HCEC 1CT (cell line): ENCODE data around the gene PLSCR2.
"Not testable (repeated sequence)": the region's sequence is repeated elsewhere in the genome, so short reads cannot be mapped to it uniquely, and the experiment has no call there.

Experiments
- DNase-seq: peaks from one replicate; pipeline ENCODE4 v3.0.0-alpha.2; 2017

Gene PLSCR2

GRCh38 chr3:146485297-146485696 is 15.9 kb upstream of the PLSCR2 start:
- DNase-seq = no peak

GRCh38 chr3:146476094-146476740 is 6.9 kb upstream of the PLSCR2 start:
- no peak for DNase-seq

GRCh38 chr3:146474976-146475375 is 5.6 kb upstream of the PLSCR2 start:
- DNase-seq = not testable (repeated sequence)

- no peak for DNase-seq
Observed at GRCh38 chr3:146473726-146474125, 4.4 kb upstream of the PLSCR2 start.

- DNase-seq = no peak
Observed at GRCh38 chr3:146472611-146473010, 3.2 kb upstream of the PLSCR2 start.

- DNase-seq = no peak
Observed at GRCh38 chr3:146471012-146471411, 1.7 kb upstream of the PLSCR2 start.

GRCh38 chr3:146470425-146470990 is 1.1 kb upstream of the PLSCR2 start:
- no peak for DNase-seq

- DNase-seq = peak; percentile 55
Observed at GRCh38 chr3:146468671-146469149, 651 bp downstream of the PLSCR2 start.

GRCh38 chr3:146468234-146468633 is 1.1 kb downstream of the PLSCR2 start:
- peak; percentile 25 for DNase-seq

GRCh38 chr3:146466604-146467003 is 2.8 kb downstream of the PLSCR2 start:
- peak; percentile 45 for DNase-seq

- DNase-seq = no peak
Observed at GRCh38 chr3:146465693-146466465, 3.5 kb downstream of the PLSCR2 start.

GRCh38 chr3:146464783-146465182 is 4.6 kb downstream of the PLSCR2 start:
- no peak for DNase-seq

GRCh38 chr3:146464005-146464595 is 5.3 kb downstream of the PLSCR2 start:
- peak; percentile 79 for DNase-seq

- no peak for DNase-seq
Observed at GRCh38 chr3:146454796-146455195, 14.6 kb downstream of the PLSCR2 start.

GRCh38 chr3:146449613-146450012 is 19.7 kb downstream of the PLSCR2 start:
- no peak for DNase-seq

- DNase-seq = no peak
Observed at GRCh38 chr3:146449076-146449475, 20.3 kb downstream of the PLSCR2 start.

GRCh38 chr3:146446026-146446425 is 23.3 kb downstream of the PLSCR2 start:
- no peak for DNase-seq

- DNase-seq = not testable (repeated sequence)
Observed at GRCh38 chr3:146440310-146440709, 29.1 kb downstream of the PLSCR2 start.

GRCh38 chr3:146432066-146432465 is 37.3 kb downstream of the PLSCR2 start:
- no peak for DNase-seq

- DNase-seq = no peak
Observed at GRCh38 chr3:146431240-146431639, 38.1 kb downstream of the PLSCR2 start.

GRCh38 chr3:146425341-146425740 is 44.0 kb downstream of the PLSCR2 start:
- DNase-seq = no peak

GRCh38 chr3:146421819-146422759 is 47.3 kb downstream of the PLSCR2 start:
- peak; percentile 85 for DNase-seq
